H9 (cell line): ENCODE measurements around the gene HSPB3. TPM values are rescaled to one million over a fixed set of nuclear protein-coding genes. Genes with fewer than 3 reads are reported as not detected.
"Not testable (repeated sequence)": the region's sequence is repeated elsewhere in the genome, so short reads cannot be mapped to it uniquely, and the experiment has no call there.

Experiments used
- DNase-seq: peaks from one replicate; pipeline ENCODE4 v3.0.0-alpha.2; 2017
- H2AFZ ChIP-seq: one replicate; pipeline ENCODE4 v1.6.1; 2013; ENCODE audit warnings: mild to moderate bottlenecking, low read length, control low read depth, moderate library complexity
- H2AK5ac ChIP-seq: 2 replicates; pipeline ENCODE4 v1.6.1; 2013; ENCODE audit warnings: low read length, control low read depth, mixed read lengths; ENCODE audit not compliant: insufficient read length
- H2BK120ac ChIP-seq: one replicate; pipeline ENCODE4 v1.6.1; 2013; ENCODE audit warnings: low read depth, mild to moderate bottlenecking, low read length, control low read depth, inconsistent platforms; ENCODE audit not compliant: poor library complexity, severe bottlenecking
- H2BK12ac ChIP-seq: 2 replicates; pipeline ENCODE4 v1.6.1; 2013; ENCODE audit warnings: low read length, control low read depth, mixed read lengths, low read depth; ENCODE audit not compliant: insufficient read length
- H2BK15ac ChIP-seq: 2 replicates; pipeline ENCODE4 v1.6.1; 2013; ENCODE audit warnings: low read depth, low read length, control low read depth
- H2BK20ac ChIP-seq: one replicate; pipeline ENCODE4 v1.6.1; 2013; ENCODE audit warnings: low read depth, mild to moderate bottlenecking, low read length, control low read depth, inconsistent platforms; ENCODE audit not compliant: poor library complexity, severe bottlenecking
- H2BK5ac ChIP-seq: 2 replicates; pipeline ENCODE4 v1.6.1; 2013; ENCODE audit warnings: low read length, control low read depth, mixed read lengths; ENCODE audit not compliant: insufficient read length
- H3K14ac ChIP-seq: 2 replicates; pipeline ENCODE4 v1.6.1; 2013; ENCODE audit warnings: low read length, control low read depth; ENCODE audit not compliant: insufficient read depth
- H3K18ac ChIP-seq: 2 replicates; pipeline ENCODE4 v1.6.1; 2013; ENCODE audit warnings: low read depth, mild to moderate bottlenecking, mixed read lengths, low read length, control low read depth; ENCODE audit not compliant: insufficient read length
- H3K23ac ChIP-seq: 2 replicates; pipeline ENCODE4 v1.6.1; 2013; ENCODE audit warnings: low read length, control low read depth, mixed read lengths, low read depth; ENCODE audit not compliant: insufficient read length
- H3K23me2 ChIP-seq: 2 replicates; pipeline ENCODE4 v1.6.1; 2013; ENCODE audit warnings: low read depth, mild to moderate bottlenecking, mixed read lengths, low read length, control low read depth; ENCODE audit not compliant: insufficient read length, poor library complexity, severe bottlenecking
- H3K27ac ChIP-seq: 2 replicates; pipeline ENCODE4 v1.5.1; 2013; ENCODE audit warnings: low read length, control low read depth, mixed read lengths, low read depth; ENCODE audit not compliant: insufficient read length
- H3K27me3 ChIP-seq: 2 replicates; pipeline ENCODE4 v1.6.1; 2013; ENCODE audit warnings: low read length, control low read depth, inconsistent platforms; ENCODE audit not compliant: insufficient read depth
- H3K4ac ChIP-seq: 2 replicates; pipeline ENCODE4 v1.6.1; 2013; ENCODE audit warnings: low read depth, mild to moderate bottlenecking, control low read depth, inconsistent platforms, low read length, moderate library complexity
- H3K4me1 ChIP-seq: 2 replicates; pipeline ENCODE4 v1.6.1; 2013; ENCODE audit warnings: low read length, control low read depth, inconsistent platforms; ENCODE audit not compliant: insufficient read depth
- H3K4me2 ChIP-seq: 2 replicates; pipeline ENCODE4 v1.6.1; 2013; ENCODE audit warnings: low read length, control low read depth, mixed read lengths; ENCODE audit not compliant: insufficient read length, insufficient read depth
- H3K56ac ChIP-seq: 2 replicates; pipeline ENCODE4 v1.6.1; 2013; ENCODE audit warnings: low read depth, mild to moderate bottlenecking, mixed read lengths, low read length, control low read depth; ENCODE audit not compliant: insufficient read length
- H3K79me1 ChIP-seq: 2 replicates; pipeline ENCODE4 v1.6.1; 2013; ENCODE audit warnings: low read depth, mild to moderate bottlenecking, moderate library complexity, low read length, control low read depth, inconsistent platforms; ENCODE audit not compliant: insufficient read depth, poor library complexity, severe bottlenecking
- H3K79me2 ChIP-seq: 2 replicates; pipeline ENCODE4 v1.6.1; 2013; ENCODE audit warnings: low read length, control low read depth, inconsistent platforms; ENCODE audit not compliant: insufficient read depth
- H3K9ac ChIP-seq: 2 replicates; pipeline ENCODE4 v1.6.1; 2013; ENCODE audit warnings: low read length, control low read depth, mixed read lengths; ENCODE audit not compliant: insufficient read length; ENCODE audit errors: extremely low read depth
- H3K9me3 ChIP-seq: one replicate; pipeline ENCODE4 v1.6.1; 2013; ENCODE audit warnings: low read depth, low read length, inconsistent platforms; ENCODE audit not compliant: control insufficient read depth
- H3T11ph ChIP-seq: one replicate; pipeline ENCODE4 v1.6.1; 2013; ENCODE audit warnings: mild to moderate bottlenecking, low read length, control low read depth, inconsistent platforms
- H4K20me1 ChIP-seq: one replicate; pipeline ENCODE4 v1.6.1; 2013; ENCODE audit not compliant: control insufficient read depth, insufficient read length, insufficient read depth
- H4K5ac ChIP-seq: 2 replicates; pipeline ENCODE4 v1.6.1; 2013; ENCODE audit warnings: low read depth, mild to moderate bottlenecking, mixed read lengths, low read length, control low read depth; ENCODE audit not compliant: insufficient read length
- H4K8ac ChIP-seq: replicated peaks from 2 replicates; pipeline ENCODE4 v1.6.1; 2013; ENCODE audit warnings: low read length, control low read depth, mixed read lengths, low read depth; ENCODE audit not compliant: insufficient read length
- H4K91ac ChIP-seq: 2 replicates; pipeline ENCODE4 v1.6.1; 2013; ENCODE audit warnings: low read depth, mild to moderate bottlenecking, moderate library complexity, mixed read lengths, low read length, control low read depth; ENCODE audit not compliant: insufficient read length
- H3K27ac Mint-ChIP-seq, 3 experiments: 2 replicates in 2 of 3; 3 replicates in 1 of 3; pipeline ENCODE4 v1.8.0; 2020 to 2021; ENCODE audit warnings: mixed read lengths in 3 of 3, mild to moderate bottlenecking in 1 of 3, moderate library complexity in 1 of 3
- H3K27me3 Mint-ChIP-seq: 2 replicates; pipeline ENCODE4 v1.8.0; 2021; ENCODE audit warnings: low read depth, mild to moderate bottlenecking, moderate library complexity, mixed read lengths
- H3K36me3 Mint-ChIP-seq, 3 experiments: 2 replicates in 2 of 3; 3 replicates in 1 of 3; pipeline ENCODE4 v1.8.0; 2020 to 2021; ENCODE audit warnings: low read depth in 3 of 3, mixed read lengths in 3 of 3; ENCODE audit not compliant: insufficient read depth in 1 of 3
- H3K4me1 Mint-ChIP-seq, 2 experiments: 2 replicates each; pipeline ENCODE4 v1.8.0; 2020; ENCODE audit warnings: mixed read lengths in 2 of 2
- H3K4me3 Mint-ChIP-seq, 2 experiments: 2 replicates in 1 of 2; 3 replicates in 1 of 2; pipeline ENCODE4 v1.8.0; 2020 to 2021; ENCODE audit warnings: mild to moderate bottlenecking in 2 of 2, mixed read lengths in 2 of 2, moderate library complexity in 1 of 2
- H3K9me3 Mint-ChIP-seq, 2 experiments: 2 replicates in 1 of 2; 3 replicates in 1 of 2; pipeline ENCODE4 v1.8.0; 2020; ENCODE audit warnings: mild to moderate bottlenecking in 2 of 2, mixed read lengths in 2 of 2, moderate library complexity in 1 of 2
- CTCF ChIP-seq: fragments of 200-600 bp; sonication (generic); conservative IDR thresholded peaks from 3 replicates; pipeline ENCODE4 v1.8.0; 2021; ENCODE audit warnings: antibody characterized with exemption, mild to moderate bottlenecking
- WGBS: extraction: QIAGEN DNeasy Blood & Tissue Kit; methylation state at CpG from one replicate; pipeline ENCODE4 v1.1.7; 2013; ENCODE audit warnings: missing lambda C conversion rate, low lambda C conversion rate, mixed read lengths; ENCODE audit not compliant: insufficient read length; ENCODE audit errors: extremely low coverage; 5-methylcytosine and 5-hydroxymethylcytosine counted together
- total RNA-seq: library from RNA; stranded (reverse); gene quantifications from 2 replicates; pipeline ENCODE4 v1.2.1, GENCODE V29; 2021

Gene HSPB3
- total RNA-seq, 1 experiment from 2014 or later: not detected

DNA sequence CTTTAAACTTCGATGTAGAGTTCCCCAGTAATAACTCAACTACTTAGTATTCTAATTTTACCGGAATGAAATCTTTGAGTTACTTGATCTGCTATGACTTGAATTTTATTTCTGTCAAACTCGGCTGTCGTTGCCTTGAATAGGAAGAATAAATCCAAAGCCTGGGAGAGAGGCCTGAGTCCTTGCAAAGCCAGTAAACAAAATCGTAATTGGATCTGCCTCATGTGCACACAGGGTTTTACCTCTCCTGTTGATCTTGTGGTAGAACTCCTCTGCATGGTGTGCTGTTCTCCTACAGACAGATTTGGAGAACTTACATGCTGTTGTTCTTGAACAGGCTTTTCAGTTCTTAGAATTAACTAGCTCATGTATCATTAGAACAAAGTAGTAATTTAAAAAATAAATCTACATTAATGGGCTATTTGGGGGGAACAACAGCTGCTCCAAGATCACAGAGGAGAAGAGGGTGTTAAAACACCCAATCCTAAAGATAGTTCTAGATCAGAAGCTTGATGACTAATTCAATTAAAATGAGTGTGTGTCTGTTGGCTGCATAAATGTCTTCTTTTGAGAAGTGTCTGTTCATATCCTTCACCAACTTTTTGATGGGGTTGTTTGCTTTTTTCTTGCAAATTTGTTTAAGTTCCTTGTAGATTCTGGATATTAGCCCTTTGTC is 28.9 kb downstream of the HSPB3 start:
- no peak overlapping the region for H2BK12ac ChIP-seq
- WGBS: no CpG with 5 or more reads among the region's 5 CpGs
- H3K4me1 Mint-ChIP-seq: no peaks in the 10 kb centered on the region
- no peak overlapping the region for H3K4ac ChIP-seq
- H2AFZ ChIP-seq: no peak overlapping the region
- no peak overlapping the region for H2BK5ac ChIP-seq
- H2BK120ac ChIP-seq: no peak overlapping the region
- no peak overlapping the region for H3T11ph ChIP-seq
- no peak overlapping the region for H2BK20ac ChIP-seq
- no peak overlapping the region for H3K27ac Mint-ChIP-seq
- H3K27me3 ChIP-seq: no peaks in the 10 kb centered on the region
- no peak for DNase-seq
- no peak overlapping the region for H3K23ac ChIP-seq
- no peak overlapping the region for H4K5ac ChIP-seq
- no peak overlapping the region for H2BK15ac ChIP-seq
- H3K9me3 Mint-ChIP-seq: peaks cover 0 to 5% of the 10 kb centered on the region in 2 experiments; a peak in 2 of 5 replicates
- no peak overlapping the region for H3K4me3 Mint-ChIP-seq
- no peak overlapping the region for H2AK5ac ChIP-seq
- no peak overlapping the region for H3K14ac ChIP-seq
- H3K36me3 Mint-ChIP-seq: no peaks in the 10 kb centered on the region
- H4K20me1 ChIP-seq: no peaks in the 10 kb centered on the region
- H3K79me1 ChIP-seq: no peaks in the 10 kb centered on the region
- H3K23me2 ChIP-seq: no peaks in the 10 kb centered on the region
- H3K27me3 Mint-ChIP-seq: no peaks in the 10 kb centered on the region
- no peak overlapping the region for H3K27ac ChIP-seq
- H3K9me3 ChIP-seq: no peaks in the 10 kb centered on the region
- no peak overlapping the region for H3K56ac ChIP-seq
- H3K4me2 ChIP-seq: no peak overlapping the region
- no peak overlapping the region for H4K8ac ChIP-seq
- no peak overlapping the region for H3K18ac ChIP-seq
- H4K91ac ChIP-seq: no peak overlapping the region
- no peak overlapping the region for H3K9ac ChIP-seq
- no peaks in the 10 kb centered on the region for H3K4me1 ChIP-seq
- no peak for TF ChIP-seq CTCF
- no peaks in the 10 kb centered on the region for H3K79me2 ChIP-seq

GRCh38 chr5:54485659-54486058 is 30.2 kb downstream of the HSPB3 start:
- H3K4me1 Mint-ChIP-seq, H3K56ac ChIP-seq, H3K4me2 ChIP-seq: not testable (repeated sequence)

More at GRCh38 chr5:54485659-54486058, 30.2 kb downstream of the HSPB3 start:
- H3K23me2 ChIP-seq, H3K27me3 Mint-ChIP-seq, H2AFZ ChIP-seq, H3K23ac ChIP-seq, H4K91ac ChIP-seq, H3K27me3 ChIP-seq, H3K4me1 ChIP-seq, H4K8ac ChIP-seq, H2BK120ac ChIP-seq, H3K79me2 ChIP-seq, H3K27ac ChIP-seq, H3K9me3 ChIP-seq, H2AK5ac ChIP-seq, H3K9me3 Mint-ChIP-seq, H3K36me3 Mint-ChIP-seq, H3K27ac Mint-ChIP-seq, H2BK5ac ChIP-seq, H3K14ac ChIP-seq, H4K20me1 ChIP-seq, H3K9ac ChIP-seq, H3K18ac ChIP-seq, H3K4ac ChIP-seq, DNase-seq, H3K4me3 Mint-ChIP-seq, H2BK20ac ChIP-seq, H3T11ph ChIP-seq, H2BK12ac ChIP-seq, H3K79me1 ChIP-seq, H4K5ac ChIP-seq, H2BK15ac ChIP-seq: not testable (repeated sequence)
